GM23338 (cell line): Measurements from ENCODE around the gene C13orf46. TPM values are rescaled to one million over a fixed set of nuclear protein-coding genes. Genes with fewer than 3 reads are reported as not detected.

Experiments
- ATAC-seq: fragments of 200-7000 bp; cut with Tn5 transposase; 3 replicates; pipeline ENCODE4 v1.9.1; 2020
- DNase-seq: peaks from one replicate; pipeline ENCODE4 v3.0.0-alpha.2; 2015; ENCODE audit warnings: low spot score
- H2AFZ ChIP-seq: fragments of 200-600 bp; sonication (generic); 2 replicates; pipeline ENCODE4 v1.8.0; 2016; ENCODE audit warnings: antibody characterized with exemption, mild to moderate bottlenecking, moderate library complexity
- H3F3A ChIP-seq: fragments of 200-600 bp; sonication (generic); replicated peaks from 2 replicates; pipeline ENCODE4 v1.8.0; 2017; ENCODE audit warnings: antibody characterized with exemption, mixed run types, low read depth
- H3K27ac ChIP-seq: fragments of 200-600 bp; sonication (generic); 2 replicates; pipeline ENCODE4 v1.6.1; 2016; ENCODE audit warnings: low read depth
- H3K27me3 ChIP-seq: fragments of 200-600 bp; sonication (generic); 2 replicates; pipeline ENCODE4 v1.8.0; 2016; ENCODE audit warnings: mild to moderate bottlenecking, mixed run types, moderate library complexity; ENCODE audit not compliant: insufficient read depth
- H3K36me3 ChIP-seq: fragments of 200-600 bp; sonication (generic); 2 replicates; pipeline ENCODE4 v1.8.0; 2016; ENCODE audit warnings: mild to moderate bottlenecking; ENCODE audit not compliant: insufficient read depth
- H3K4me1 ChIP-seq: fragments of 200-600 bp; sonication (generic); 2 replicates; pipeline ENCODE4 v1.8.0; 2016; ENCODE audit warnings: mild to moderate bottlenecking, moderate library complexity; ENCODE audit not compliant: insufficient read depth
- H3K4me2 ChIP-seq: fragments of 200-600 bp; sonication (generic); 2 replicates; pipeline ENCODE4 v1.7.1; 2017; ENCODE audit warnings: mixed run types
- H3K4me3 ChIP-seq: fragments of 200-600 bp; sonication (generic); 2 replicates; pipeline ENCODE4 v1.6.1; 2016; ENCODE audit warnings: mixed run types
- H3K79me2 ChIP-seq: fragments of 200-600 bp; sonication (generic); replicated peaks from 2 replicates; pipeline ENCODE4 v1.8.0; 2017; ENCODE audit warnings: mild to moderate bottlenecking; ENCODE audit not compliant: insufficient read depth
- H3K9me2 ChIP-seq: fragments of 200-600 bp; sonication (generic); 2 replicates; pipeline ENCODE4 v1.8.0; 2017; ENCODE audit not compliant: insufficient read depth
- H4K20me1 ChIP-seq: fragments of 200-600 bp; sonication (generic); replicated peaks from 2 replicates; pipeline ENCODE4 v1.8.0; 2017; ENCODE audit warnings: mild to moderate bottlenecking; ENCODE audit not compliant: insufficient read depth
- H3K27ac Mint-ChIP-seq: 2 replicates; pipeline ENCODE4 v1.8.0; 2020; ENCODE audit warnings: inconsistent platforms, mild to moderate bottlenecking, moderate library complexity, mixed read lengths
- H3K27me3 Mint-ChIP-seq: 3 replicates; pipeline ENCODE4 v1.8.0; 2022; ENCODE audit warnings: low read depth, mild to moderate bottlenecking, moderate library complexity, mixed read lengths, inconsistent platforms; ENCODE audit not compliant: insufficient read depth, poor library complexity
- H3K36me3 Mint-ChIP-seq: 3 replicates; pipeline ENCODE4 v1.8.0; 2021; ENCODE audit warnings: low read depth, mild to moderate bottlenecking, inconsistent platforms, moderate library complexity, mixed read lengths
- H3K4me1 Mint-ChIP-seq: 3 replicates; pipeline ENCODE4 v1.8.0; 2020; ENCODE audit warnings: mild to moderate bottlenecking, inconsistent platforms, mixed read lengths
- H3K4me3 Mint-ChIP-seq: 3 replicates; pipeline ENCODE4 v1.8.0; 2021; ENCODE audit warnings: moderate library complexity, mild to moderate bottlenecking, inconsistent platforms, mixed read lengths
- H3K9me3 Mint-ChIP-seq: 3 replicates; pipeline ENCODE4 v1.8.0; 2020; ENCODE audit warnings: moderate library complexity, mild to moderate bottlenecking, inconsistent platforms, mixed read lengths
- POLR2AphosphoS5 ChIP-seq: IDR thresholded peaks from 2 replicates; pipeline ENCODE4 v1.6.1; 2016; ENCODE audit warnings: antibody characterized with exemption, low read depth
- ZNF462 ChIP-seq: fragments of 250-450 bp; sonication (Bioruptor Pico); IDR thresholded peaks from 2 replicates; pipeline ENCODE4 v1.5.0; 2020; ENCODE audit warnings: mild to moderate bottlenecking, moderate library complexity
- polyA plus RNA-seq: library from polyadenylated mRNA; unstranded; fragments of >200 nt; fragmentation: Nextera tagmentation; extraction: Ambion mirVana; gene quantifications from 2 replicates; pipeline ENCODE4 v1.2.1, GENCODE V29; 2016
- total RNA-seq: library from RNA; depleted of rRNA; stranded (reverse); fragments of >200 nt; shearing (Covaris generic); gene quantifications from 2 replicates; pipeline ENCODE4 v1.2.3, GENCODE V29; 2014

C13orf46 gene
- total and polyA plus RNA-seq, 2 experiments from 2014 or later = 0.44 to 1.5 TPM

DNA sequence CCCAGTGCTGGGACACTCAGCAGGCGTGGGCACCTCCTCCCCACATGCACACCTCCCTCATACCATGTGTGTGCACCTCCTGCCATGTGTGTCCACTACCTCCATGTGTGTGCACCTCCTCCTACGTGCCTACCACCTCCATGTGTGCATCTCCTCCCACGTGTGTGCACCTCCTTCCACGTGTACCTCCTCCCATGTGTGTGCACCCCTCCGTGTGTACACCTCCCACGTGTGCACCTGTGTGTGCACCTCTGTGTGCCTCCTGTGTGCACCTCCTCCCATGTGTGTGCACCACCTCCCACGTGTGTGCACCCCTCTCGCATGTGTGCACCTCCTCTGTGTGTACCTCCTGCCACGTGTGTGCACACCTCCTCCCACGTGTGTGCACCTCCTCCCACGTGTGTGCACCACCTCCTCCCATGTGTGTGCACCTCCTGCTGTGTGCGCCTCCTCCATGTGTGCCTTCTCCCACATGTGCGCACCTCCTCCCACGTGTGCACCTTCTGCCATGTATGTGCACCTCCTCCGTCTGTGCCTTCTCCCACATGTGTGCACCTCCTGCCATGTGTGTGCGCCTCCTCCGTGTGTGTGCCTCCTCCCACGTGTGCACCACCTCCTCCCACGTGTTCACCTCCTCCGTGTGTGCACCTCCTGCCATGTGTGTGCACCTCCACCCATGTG is 6.1 kb upstream of the C13orf46 start:
- H3K4me2 ChIP-seq = no peak overlapping the region
- H3K27ac Mint-ChIP-seq = no peak overlapping the region; the same call in 1 of the 2 replicates

More for the DNA sequence above, 6.1 kb upstream of the C13orf46 start:
- Mint-ChIP-seq H3K4me1 (no peaks in the 10 kb centered on the region; the same call in 2 of the 3 replicates), H3K27me3 (peaks cover 2% of the 10 kb centered on the region), H3K9me3 (peaks cover 4% of the 10 kb centered on the region; the same call in 1 of the 3 replicates), H3K4me3 (no peak overlapping the region; the same call in 2 of the 3 replicates), H3K36me3 (peaks cover 32% of the 10 kb centered on the region)
- TF ChIP-seq POLR2AphosphoS5 (no peak), ZNF462 (CRISPR knock-in tag) (no peak)
- DNase-seq (no peak), ATAC-seq (no peak)
- no peak overlapping the region for H3K27ac ChIP-seq
- H4K20me1 ChIP-seq = no peaks in the 10 kb centered on the region
- H3K79me2 ChIP-seq = no peaks in the 10 kb centered on the region
- no peaks in the 10 kb centered on the region for H3K4me1 ChIP-seq
- no peak overlapping the region for H2AFZ ChIP-seq
- H3K4me3 ChIP-seq = no peak overlapping the region
- no peaks in the 10 kb centered on the region for H3K27me3 ChIP-seq
- no peaks in the 10 kb centered on the region for H3F3A ChIP-seq
- no peaks in the 10 kb centered on the region for H3K9me2 ChIP-seq
- no peaks in the 10 kb centered on the region; the same call in 1 of the 2 replicates for H3K36me3 ChIP-seq
